H1 (cell line): ENCODE results near the gene CCT6B. TPM values are rescaled to one million over a fixed set of nuclear protein-coding genes. Genes with fewer than 3 reads are reported as not detected.

Experiments used
- CTCF ChIA-PET: fragments of 300-600 bp; sonication (Branson Sonifier 250); formaldehyde crosslinking; loops from one replicate; lab custom pipeline; 2021; ENCODE audit not compliant: partially characterized antibody; lab: Charles Lee
- POLR2A ChIA-PET: fragments of 300-600 bp; sonication (Branson Sonifier 250); formaldehyde crosslinking; loops from one replicate; lab custom pipeline; 2021; ENCODE audit warnings: inconsistent platforms; ENCODE audit not compliant: partially characterized antibody; lab: Charles Lee
- DNase-seq, 2 experiments: peaks; one replicate each; pipeline versions ENCODE4 v3.0.0 to v3.0.0-alpha.2; 2010 to 2022; ENCODE audit warnings: low spot score in 2 of 2, low read depth in 1 of 2, mixed read lengths in 1 of 2
- FAIRE-seq: peaks from 2 replicates; lab custom pipeline; 2011; peaks lifted over from hg19 to GRCh38; lab: Jason Lieb, UNC
- H2AFZ ChIP-seq: 2 replicates; pipeline ENCODE4 v1.8.1; 2012; ENCODE audit warnings: low read length, inconsistent platforms
- H2AK5ac ChIP-seq: 2 replicates; pipeline ENCODE4 v1.6.1; 2013; ENCODE audit warnings: low read depth, low read length
- H2BK120ac ChIP-seq: replicated peaks from 2 replicates; pipeline ENCODE3; 2013; ENCODE audit warnings: low read depth, low read length, inconsistent platforms
- H2BK12ac ChIP-seq: 2 replicates; pipeline ENCODE4 v1.6.1; 2013; ENCODE audit warnings: low read depth, low read length
- H2BK15ac ChIP-seq: 2 replicates; pipeline ENCODE4 v1.6.1; 2013; ENCODE audit warnings: low read length
- H2BK20ac ChIP-seq: 2 replicates; pipeline ENCODE4 v1.6.1; 2013; ENCODE audit warnings: low read length
- H2BK5ac ChIP-seq: 2 replicates; pipeline ENCODE4 v1.6.1; 2013; ENCODE audit warnings: low read depth, low read length
- H3K14ac ChIP-seq: 2 replicates; pipeline ENCODE4 v1.6.1; 2013; ENCODE audit warnings: inconsistent platforms; ENCODE audit not compliant: insufficient read length
- H3K18ac ChIP-seq: 2 replicates; pipeline ENCODE4 v1.6.1; 2013; ENCODE audit warnings: low read length; ENCODE audit errors: extremely low read depth
- H3K23ac ChIP-seq: 2 replicates; pipeline ENCODE4 v1.6.1; 2013; ENCODE audit warnings: inconsistent platforms; ENCODE audit not compliant: insufficient read length
- H3K23me2 ChIP-seq: 2 replicates; pipeline ENCODE4 v1.6.1; 2013; ENCODE audit warnings: low read depth, low read length
- H3K27ac ChIP-seq: 2 replicates; pipeline ENCODE4 v1.6.1; 2011; ENCODE audit warnings: low read depth, low read length, inconsistent platforms
- H3K27me3 ChIP-seq, 4 experiments: replicated peaks in 1 of 4; 1 replicate in 1 of 4; 2 replicates in 3 of 4; pipeline versions ENCODE4 v1.6.1 to v1.8.1; 2011 to 2013; ENCODE audit warnings: low read length in 3 of 4, mild to moderate bottlenecking in 3 of 4, inconsistent platforms in 2 of 4, mixed read lengths in 2 of 4, moderate library complexity in 1 of 4; ENCODE audit not compliant: control insufficient read depth in 3 of 4, insufficient read depth in 3 of 4; ENCODE audit errors: extremely low read depth in 1 of 4
- H3K36me3 ChIP-seq, 4 experiments: 2 replicates each; pipeline versions ENCODE4 v1.6.1 to v1.8.1; 2011 to 2013; ENCODE audit warnings: mild to moderate bottlenecking in 4 of 4, low read length in 3 of 4, moderate library complexity in 2 of 4, control low read depth in 1 of 4, inconsistent platforms in 1 of 4; ENCODE audit not compliant: insufficient read depth in 4 of 4, control insufficient read depth in 2 of 4
- H3K4ac ChIP-seq: replicated peaks from 2 replicates; pipeline ENCODE3; 2013; ENCODE audit warnings: low read length, low read depth, mixed read lengths, inconsistent platforms; ENCODE audit not compliant: insufficient read length
- H3K4me1 ChIP-seq, 4 experiments: replicated peaks in 1 of 4; 1 replicate in 1 of 4; 2 replicates in 3 of 4; pipeline versions ENCODE4 v1.6.1 to v1.8.1; 2011 to 2013; ENCODE audit warnings: low read length in 3 of 4, inconsistent platforms in 2 of 4, mixed read lengths in 1 of 4; ENCODE audit not compliant: insufficient read depth in 4 of 4, control insufficient read depth in 3 of 4
- H3K4me2 ChIP-seq, 2 experiments: 2 replicates each; pipeline versions ENCODE4 v1.6.1 to v1.8.1; 2011 to 2013; ENCODE audit warnings: low read depth in 2 of 2, low read length in 2 of 2, control low read depth in 1 of 2, inconsistent platforms in 1 of 2, mild to moderate bottlenecking in 1 of 2; ENCODE audit not compliant: insufficient read depth in 1 of 2
- H3K4me3 ChIP-seq, 4 experiments: fragments of 200-600, 300-600 bp in 1 of 4; sonication (generic), shearing (Covaris generic), sonication (Bioruptor Twin) in 1 of 4; 2 replicates each; pipeline versions ENCODE4 v1.5.1 to v1.8.1; 2011 to 2016; ENCODE audit warnings: low read length in 4 of 4, low read depth in 3 of 4, control low read depth in 2 of 4, inconsistent platforms in 2 of 4, mild to moderate bottlenecking in 2 of 4, mixed read lengths in 1 of 4, moderate library complexity in 1 of 4; ENCODE audit not compliant: insufficient read depth in 2 of 4; ENCODE audit errors: extremely low read depth in 1 of 4
- H3K56ac ChIP-seq: replicated peaks from 2 replicates; pipeline ENCODE3; 2013; ENCODE audit warnings: low read depth, mild to moderate bottlenecking, mixed read lengths, low read length, inconsistent platforms; ENCODE audit not compliant: insufficient read length
- H3K79me1 ChIP-seq: 2 replicates; pipeline ENCODE4 v1.6.1; 2013; ENCODE audit warnings: low read depth, low read length, control low read depth
- H3K79me2 ChIP-seq, 2 experiments: 2 replicates each; pipeline versions ENCODE4 v1.6.1 to v1.8.1; 2012 to 2013; ENCODE audit warnings: low read length in 2 of 2, mild to moderate bottlenecking in 2 of 2, inconsistent platforms in 1 of 2; ENCODE audit not compliant: insufficient read depth in 2 of 2, control insufficient read depth in 1 of 2
- H3K9ac ChIP-seq, 4 experiments: replicated peaks in 1 of 4; 1 replicate in 1 of 4; 2 replicates in 3 of 4; pipeline versions ENCODE4 v1.6.1 to v1.8.1; 2011 to 2013; ENCODE audit warnings: low read depth in 3 of 4, low read length in 3 of 4, control low read depth in 2 of 4, mild to moderate bottlenecking in 2 of 4, moderate library complexity in 2 of 4, inconsistent platforms in 1 of 4; ENCODE audit errors: extremely low read depth in 1 of 4
- H3K9me3 ChIP-seq, 2 experiments: 2 replicates each; pipeline versions ENCODE4 v1.6.1 to v1.8.1; 2012 to 2013; ENCODE audit warnings: mild to moderate bottlenecking in 2 of 2, moderate library complexity in 2 of 2, control low read depth in 1 of 2, inconsistent platforms in 1 of 2, low read depth in 1 of 2, low read length in 1 of 2, mixed read lengths in 1 of 2; ENCODE audit not compliant: insufficient read depth in 2 of 2
- H4K20me1 ChIP-seq, 2 experiments: replicated peaks in 1 of 2; 2 replicates each; pipeline versions ENCODE3 to v1.8.1; 2011 to 2013; ENCODE audit warnings: inconsistent platforms in 2 of 2, low read length in 2 of 2, mild to moderate bottlenecking in 1 of 2; ENCODE audit not compliant: insufficient read depth in 2 of 2, control insufficient read depth in 1 of 2
- H4K5ac ChIP-seq: 2 replicates; pipeline ENCODE4 v1.6.1; 2013; ENCODE audit warnings: low read length, low read depth, mixed read lengths, inconsistent platforms; ENCODE audit not compliant: insufficient read length
- H4K8ac ChIP-seq: 2 replicates; pipeline ENCODE4 v1.8.0; 2013; ENCODE audit warnings: mild to moderate bottlenecking, moderate library complexity, low read length, inconsistent platforms; ENCODE audit not compliant: insufficient read depth; ENCODE audit errors: extremely low read depth
- H4K91ac ChIP-seq: replicated peaks from 2 replicates; pipeline ENCODE3; 2013; ENCODE audit warnings: low read length, mixed read lengths, inconsistent platforms; ENCODE audit not compliant: insufficient read length
- ASH2L ChIP-seq: fragments of 200-600, 300-600 bp; sonication (generic); IDR thresholded peaks from one replicate; pipeline ENCODE4 v1.7.1; 2017; ENCODE audit warnings: low read length
- BACH1 ChIP-seq: IDR thresholded peaks from 2 replicates; pipeline ENCODE4 v1.6.1; 2012; ENCODE audit warnings: low read length, improper control_type of control experiment
- CREB1 ChIP-seq: IDR thresholded peaks from 2 replicates; pipeline ENCODE4 v1.6.1; 2012; ENCODE audit warnings: inconsistent platforms
- CTBP2 ChIP-seq: IDR thresholded peaks from 2 replicates; pipeline ENCODE4 v1.7.0; 2011; ENCODE audit warnings: borderline replicate concordance, mild to moderate bottlenecking, moderate library complexity, mixed read lengths, low read length; ENCODE audit not compliant: insufficient read depth, insufficient read length
- EP300 ChIP-seq, 2 experiments: IDR thresholded peaks; 1 replicate in 1 of 2; 2 replicates in 1 of 2; pipeline ENCODE4 v1.6.1; 2011 to 2012; ENCODE audit warnings: low read depth in 2 of 2, low read length in 2 of 2, mild to moderate bottlenecking in 2 of 2, borderline replicate concordance in 1 of 2, inconsistent platforms in 1 of 2, moderate library complexity in 1 of 2
- FOSL1 ChIP-seq: IDR thresholded peaks from 2 replicates; pipeline ENCODE4 v1.6.1; 2011; ENCODE audit warnings: mild to moderate bottlenecking, low read depth, low read length, moderate library complexity; ENCODE audit not compliant: insufficient read depth
- HDAC2 ChIP-seq, 2 experiments: fragments of 300-600 bp in 1 of 2; sonication (generic) in 1 of 2; IDR thresholded peaks; 2 replicates each; pipeline ENCODE4 v1.6.1; 2011 to 2012; ENCODE audit warnings: low read depth in 2 of 2, low read length in 2 of 2, mild to moderate bottlenecking in 2 of 2, moderate library complexity in 2 of 2, borderline replicate concordance in 1 of 2, inconsistent platforms in 1 of 2
- JUND ChIP-seq: IDR thresholded peaks from 2 replicates; pipeline ENCODE4 v1.6.1; 2011; ENCODE audit warnings: mild to moderate bottlenecking, improper control_type of control experiment, low read length
- SAP30 ChIP-seq: fragments of 300-600 bp; sonication (generic); IDR thresholded peaks from 2 replicates; pipeline ENCODE4 v1.7.1; 2012; ENCODE audit warnings: low read length, moderate library complexity, mild to moderate bottlenecking, inconsistent platforms; ENCODE audit not compliant: insufficient read depth, insufficient replicate concordance
- SIX5 ChIP-seq: IDR thresholded peaks from 2 replicates; pipeline ENCODE4 v1.6.1; 2011; ENCODE audit warnings: mild to moderate bottlenecking, low read depth, low read length
- SP2 ChIP-seq: IDR thresholded peaks from 2 replicates; pipeline ENCODE4 v1.6.1; 2012; ENCODE audit warnings: mild to moderate bottlenecking, low read length, inconsistent platforms
- SP4 ChIP-seq: IDR thresholded peaks from 2 replicates; pipeline ENCODE4 v1.6.1; 2012; ENCODE audit warnings: low read length, inconsistent platforms
- TCF12 ChIP-seq: IDR thresholded peaks from 2 replicates; pipeline ENCODE4 v1.6.1; 2011; ENCODE audit warnings: low read depth, mild to moderate bottlenecking, low read length
- TEAD4 ChIP-seq: IDR thresholded peaks from 2 replicates; pipeline ENCODE4 v1.6.1; 2012; ENCODE audit warnings: low read depth, low read length, inconsistent platforms, mixed read lengths
- WGBS, 2 experiments: shearing (Covaris generic) in 1 of 2; methylation state at CpG; one replicate each; pipeline versions ENCODE4 v1.1.6 to v1.1.7; 2013 to 2015; ENCODE audit warnings: low lambda C conversion rate in 2 of 2, mixed read lengths in 2 of 2, inconsistent platforms in 1 of 2, low coverage in 1 of 2, missing lambda C conversion rate in 1 of 2; ENCODE audit not compliant: insufficient replicate concordance in 2 of 2, insufficient coverage in 1 of 2, insufficient read length in 1 of 2; ENCODE audit errors: extremely low coverage in 1 of 2, missing lambda C conversion rate in 1 of 2; 5-methylcytosine and 5-hydroxymethylcytosine counted together
- polyA plus RNA-seq, 7 experiments: library from polyadenylated mRNA; depleted of rRNA in 3 of 7; stranded (reverse) in 5 of 7; unstranded in 2 of 7; fragments of >200 nt in 5 of 7; fragments of 200-250 nt in 2 of 7; gene quantifications; 1 replicate in 5 of 7; 2 replicates in 1 of 7; 4 replicates in 1 of 7; pipeline versions ENCODE4 v1.2.1 to v1.2.3, GENCODE V29; 2011 to 2013; ENCODE audit warnings: missing spikeins in 2 of 7, mixed read lengths in 2 of 7
- total RNA-seq: library from RNA; stranded (reverse); fragmentation: NEBNext Ultra II Directional; extraction: Animal tissue kit (Norgen Biotek cat#: 25700); gene quantifications from 2 replicates; pipeline ENCODE4 v1.2.1, GENCODE V29; 2021

The CCT6B gene
- total and polyA plus RNA-seq, 2 of the 8 experiments (the other 6 are each of a cell fraction or from before 2014, with no cell fraction given): 0.67 to 1.3 TPM

DNA sequence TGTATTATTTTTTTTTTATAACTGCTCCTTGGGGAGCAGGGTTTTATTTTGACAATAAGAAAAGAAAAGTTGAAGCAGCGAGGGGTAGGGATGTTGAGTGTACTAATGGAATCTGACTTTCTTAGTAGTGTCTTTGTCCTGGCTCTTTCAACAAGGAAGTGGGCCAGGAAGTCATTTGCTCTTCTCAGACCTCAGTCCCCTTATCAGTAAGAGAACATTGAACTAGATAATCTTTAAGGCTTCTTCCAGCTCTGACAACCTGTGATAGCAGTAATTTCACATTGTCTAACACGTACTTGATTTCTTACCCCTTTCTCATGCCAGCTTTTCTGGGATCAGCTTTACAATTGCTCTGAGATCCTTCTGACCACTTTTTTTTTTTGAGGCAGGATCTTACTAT, 27.4 kb upstream of the CCT6B start:
- Histone ChIP-seq H4K5ac (no peak overlapping the region), H3K79me1 (peaks cover 4% of the 10 kb centered on the region; the same call in 1 of the 2 replicates), H2BK20ac (no peak overlapping the region), H3K9me3 (no peaks in the 10 kb centered on the region), H3K27me3 (no peaks in the 10 kb centered on the region), H2BK120ac (no peak overlapping the region), H3K36me3 (peaks cover 34 to 81% (median 63%) of the 10 kb centered on the region in 4 experiments), H3K4me3 (no peak overlapping the region), H2AK5ac (no peak overlapping the region), H2BK5ac (no peak overlapping the region), H3K23ac (no peak overlapping the region), H4K8ac (no peak overlapping the region), H2BK15ac (no peak overlapping the region), H3K4me2 (no peak overlapping the region), H3K14ac (no peak overlapping the region), H3K79me2 (peaks cover 0 to 26% of the 10 kb centered on the region in 2 experiments; a peak in 2 of 4 replicates), H2AFZ (no peak overlapping the region), H3K9ac (no peak overlapping the region), H4K20me1 (peaks cover 6 to 14% of the 10 kb centered on the region in 2 experiments), H3K27ac (no peak overlapping the region), H4K91ac (no peak overlapping the region), H3K4ac (no peak overlapping the region), H3K56ac (no peak overlapping the region), H3K18ac (no peak overlapping the region), H3K23me2 (no peaks in the 10 kb centered on the region), H2BK12ac (no peak overlapping the region), H3K4me1 (no peaks in the 10 kb centered on the region)
- ChIA-PET POLR2A (interaction anchor here (0.7 to 6.3 kb wide), 6 partner anchors 9 to 130 kb away, joined by 3 to 44 read pairs (median 6); partner anchors contain the start of gene LIG3), CTCF (interaction anchor here (0.6 to 1.1 kb wide), 4 partner anchors 8 to 527 kb away, joined by 3 to 4 read pairs (median 4); no protein-coding TSS in a partner anchor)
- no peak for FAIRE-seq
- DNase-seq: no peak
- 96% methylated on average over 2 of the region's 2 CpGs; no CpG with 5 or more reads in 1 of the 2 experiments for WGBS, 2 experiments
- TF ChIP-seq TEAD4 (no peak), CTBP2 (no peak), HDAC2 (IDR thresholded peaks at IDR 0.05; ENCODE audit: borderline replicate concordance in 1 of 2, low read depth in 2 of 2, low read length in 2 of 2) (no peak), ASH2L (no peak), FOSL1 (no peak), SP4 (no peak), BACH1 (no peak), TCF12 (no peak), SAP30 (no peak), SP2 (no peak), SIX5 (no peak), EP300 (IDR thresholded peaks at IDR 0.05; ENCODE audit: borderline replicate concordance in 1 of 2, low read depth in 2 of 2, low read length in 2 of 2) (no peak), JUND (no peak), CREB1 (no peak)
